HCT116 (cell line): ENCODE data around the gene PAGR1. TPM values are rescaled to one million over a fixed set of nuclear protein-coding genes. Genes with fewer than 3 reads are reported as not detected.

ENCODE experiments used
- ATAC-seq: fragments of 200-7000 bp; cut with Tn5 transposase; 2 replicates; pipeline ENCODE4 v1.9.1; 2020; ENCODE audit warnings: mild to moderate bottlenecking, moderate library complexity
- BruUV-seq: library from RNA; stranded (reverse); fragments of 400-500 nt; replicated peaks from 2 replicates; lab custom pipeline; 2021; lab: Mats Ljungman, UMichigan
- CTCF ChIA-PET: fragments of 300-600 bp; sonication (Branson Sonifier 250); formaldehyde crosslinking; loops from one replicate; lab custom pipeline; 2021; ENCODE audit warnings: antibody characterized with exemption; lab: Charles Lee
- POLR2A ChIA-PET: fragments of 300-600, 350-600 bp; sonication (Branson Sonifier 250); formaldehyde crosslinking; loops from one replicate; lab custom pipeline; 2021; ENCODE audit warnings: antibody characterized with exemption; lab: Charles Lee
- RAD21 ChIA-PET, 2 experiments: fragments of 300-600 bp; sonication (Branson Sonifier 250); formaldehyde crosslinking; loops; one replicate each; lab custom pipeline; 2023; ENCODE audit warnings: low total read pairs in 2 of 2; ENCODE audit not compliant: uncharacterized antibody in 2 of 2, unreplicated experiment in 2 of 2, low non-redundant PET in 1 of 2; lab: Charles Lee
- DNase-seq: peaks from one replicate; pipeline ENCODE4 v3.0.0-alpha.2; 2010; ENCODE audit warnings: low read depth, low spot score
- H2AFZ ChIP-seq: fragments of 200-600 bp; shearing (Covaris generic), sonication (generic); 2 replicates; pipeline ENCODE4 v1.6.1; 2017; ENCODE audit warnings: low read depth, mixed run types, mixed read lengths, antibody characterized with exemption, low read length; ENCODE audit not compliant: poor library complexity, severe bottlenecking
- H3K27ac ChIP-seq: 2 replicates; pipeline ENCODE4 v1.5.1; 2012; ENCODE audit warnings: low read depth, low read length
- H3K27me3 ChIP-seq: fragments of 200-600 bp; sonication (generic); 2 replicates; pipeline ENCODE4 v1.6.1; 2016; ENCODE audit warnings: mixed run types, low read length, mixed read lengths; ENCODE audit not compliant: insufficient read depth
- H3K36me3 ChIP-seq, 2 experiments: fragments of 200-500 bp in 1 of 2; fragments of 200-600 bp in 1 of 2; sonication (Bioruptor generic) in 1 of 2; sonication (generic) in 1 of 2; 2 replicates each; pipeline versions ENCODE4 v1.5.1 to v1.6.1; 2014 to 2016; ENCODE audit warnings: low read length in 2 of 2, inconsistent platforms in 1 of 2, mixed read lengths in 1 of 2, mixed run types in 1 of 2; ENCODE audit not compliant: insufficient read depth in 2 of 2, control insufficient read depth in 1 of 2
- H3K4me1 ChIP-seq, 2 experiments: fragments of 200-600 bp in 1 of 2; sonication (generic) in 1 of 2; 2 replicates each; pipeline versions ENCODE4 v1.5.1 to v1.6.1; 2012 to 2017; ENCODE audit warnings: low read length in 2 of 2, inconsistent platforms in 1 of 2, mild to moderate bottlenecking in 1 of 2, mixed read lengths in 1 of 2, mixed run types in 1 of 2, moderate library complexity in 1 of 2; ENCODE audit not compliant: insufficient read depth in 2 of 2, control insufficient read depth in 1 of 2
- H3K4me2 ChIP-seq: fragments of 200-600 bp; sonication (generic); 2 replicates; pipeline ENCODE4 v1.6.1; 2017; ENCODE audit warnings: mixed run types, low read length, mixed read lengths
- H3K4me3 ChIP-seq, 2 experiments: fragments of 200-600 bp in 1 of 2; sonication (generic) in 1 of 2; replicated peaks in 1 of 2; 2 replicates each; pipeline ENCODE4 v1.5.1; 2011 to 2016; ENCODE audit warnings: low read length in 2 of 2, control low read depth in 1 of 2, low read depth in 1 of 2, mild to moderate bottlenecking in 1 of 2, mixed read lengths in 1 of 2, mixed run types in 1 of 2
- H3K79me2 ChIP-seq: fragments of 200-600 bp; sonication (generic); 2 replicates; pipeline ENCODE4 v1.6.1; 2017; ENCODE audit warnings: mild to moderate bottlenecking, mixed run types, low read length, moderate library complexity, mixed read lengths; ENCODE audit not compliant: insufficient read depth
- H3K9ac ChIP-seq: fragments of 200-600 bp; sonication (generic); 2 replicates; pipeline ENCODE4 v1.6.1; 2016; ENCODE audit warnings: low read length, mixed read lengths
- H3K9me2 ChIP-seq: fragments of 200-600 bp; sonication (generic), shearing (Covaris generic); 2 replicates; pipeline ENCODE4 v1.6.1; 2017; ENCODE audit warnings: mixed run types, mild to moderate bottlenecking, moderate library complexity; ENCODE audit not compliant: insufficient read depth
- H3K9me3 ChIP-seq, 2 experiments: fragments of 200-500 bp in 1 of 2; fragments of 200-600 bp in 1 of 2; sonication (Bioruptor generic) in 1 of 2; sonication (generic) in 1 of 2; 2 replicates each; pipeline ENCODE4 v1.6.1; 2014 to 2017; ENCODE audit warnings: low read length in 2 of 2, mixed read lengths in 2 of 2, inconsistent platforms in 1 of 2, low read depth in 1 of 2, mild to moderate bottlenecking in 1 of 2, mixed run types in 1 of 2, moderate library complexity in 1 of 2; ENCODE audit not compliant: control insufficient read depth in 1 of 2, insufficient read depth in 1 of 2
- H4K20me1 ChIP-seq: fragments of 200-600 bp; sonication (generic), shearing (Covaris generic); 2 replicates; pipeline ENCODE4 v1.6.1; 2017; ENCODE audit warnings: mixed run types, mild to moderate bottlenecking, moderate library complexity; ENCODE audit not compliant: insufficient read depth
- CBX3 ChIP-seq: IDR thresholded peaks from 2 replicates; pipeline ENCODE4 v1.6.1; 2012; ENCODE audit warnings: low read depth
- CEBPB ChIP-seq: IDR thresholded peaks from 2 replicates; pipeline ENCODE4 v1.6.1; 2012; ENCODE audit warnings: low read depth
- CTCF ChIP-seq, 3 experiments: fragments of 200-600 bp in 1 of 3; sonication (generic) in 1 of 3; IDR thresholded peaks in 2 of 3; conservative IDR thresholded peaks in 1 of 3; 2 replicates each; pipeline ENCODE4 v1.5.1; 2012 to 2017; ENCODE audit warnings: low read depth in 2 of 3, low read length in 2 of 3, antibody characterized with exemption in 1 of 3, borderline replicate concordance in 1 of 3, control low read depth in 1 of 3, mild to moderate bottlenecking in 1 of 3, mixed read lengths in 1 of 3, mixed run types in 1 of 3, moderate library complexity in 1 of 3; ENCODE audit not compliant: insufficient read depth in 1 of 3
- EGR1 ChIP-seq: IDR thresholded peaks from 2 replicates; pipeline ENCODE4 v1.6.1; 2012; ENCODE audit warnings: low read depth
- EZH2 ChIP-seq: fragments of 200-600 bp; sonication (generic); IDR thresholded peaks from 2 replicates; pipeline ENCODE4 v1.6.1; 2017; ENCODE audit warnings: antibody characterized with exemption, mixed run types
- FOSL1 ChIP-seq: IDR thresholded peaks from 2 replicates; pipeline ENCODE4 v1.6.1; 2012; ENCODE audit warnings: low read depth
- JUND ChIP-seq: IDR thresholded peaks from 2 replicates; pipeline ENCODE4 v1.6.1; 2012
- POLR2AphosphoS5 ChIP-seq: IDR thresholded peaks from 2 replicates; pipeline ENCODE4 v1.6.1; 2011; ENCODE audit warnings: mild to moderate bottlenecking, low read depth, low read length, moderate library complexity
- RAD21 ChIP-seq: IDR thresholded peaks from 2 replicates; pipeline ENCODE4 v1.6.1; 2012; ENCODE audit warnings: low read depth, mild to moderate bottlenecking
- SIN3A ChIP-seq: IDR thresholded peaks from 2 replicates; pipeline ENCODE4 v1.6.1; 2012; ENCODE audit warnings: low read depth
- ZBTB33 ChIP-seq: IDR thresholded peaks from 2 replicates; pipeline ENCODE4 v1.6.1; 2011; ENCODE audit warnings: mild to moderate bottlenecking, low read length, moderate library complexity; ENCODE audit not compliant: insufficient replicate concordance; ENCODE audit errors: extremely low read depth
- ZNF274 ChIP-seq: fragments of 200-500 bp; sonication (Bioruptor generic); IDR thresholded peaks from 2 replicates; pipeline ENCODE4 v1.6.1; 2014; ENCODE audit warnings: mild to moderate bottlenecking, low read depth, low read length, inconsistent platforms
- intact Hi-C: fragments of 100-400 bp; cut with micrococcal nuclease; formaldehyde crosslinking; loops from 2 replicates; pipeline ENCODE4 v1.10.0; 2022
- total RNA-seq: library from RNA; stranded (reverse); gene quantifications from one replicate; pipeline ENCODE4 v1.2.1, GENCODE V29; 2021; ENCODE audit not compliant: unreplicated experiment
- TF ChIP-seq, protein P1 (sequence below): IDR thresholded peaks from 2 replicates; pipeline ENCODE4 v1.6.1; 2012
- TF ChIP-seq, protein P2 (sequence below): IDR thresholded peaks from 2 replicates; pipeline ENCODE4 v1.6.1; 2012
- TF ChIP-seq, protein P3 (sequence below): IDR thresholded peaks from 2 replicates; pipeline ENCODE4 v1.6.1; 2012; ENCODE audit warnings: low read depth

PAGR1 gene
- total RNA-seq, 1 experiment from 2014 or later = 28.9 TPM

DNA sequence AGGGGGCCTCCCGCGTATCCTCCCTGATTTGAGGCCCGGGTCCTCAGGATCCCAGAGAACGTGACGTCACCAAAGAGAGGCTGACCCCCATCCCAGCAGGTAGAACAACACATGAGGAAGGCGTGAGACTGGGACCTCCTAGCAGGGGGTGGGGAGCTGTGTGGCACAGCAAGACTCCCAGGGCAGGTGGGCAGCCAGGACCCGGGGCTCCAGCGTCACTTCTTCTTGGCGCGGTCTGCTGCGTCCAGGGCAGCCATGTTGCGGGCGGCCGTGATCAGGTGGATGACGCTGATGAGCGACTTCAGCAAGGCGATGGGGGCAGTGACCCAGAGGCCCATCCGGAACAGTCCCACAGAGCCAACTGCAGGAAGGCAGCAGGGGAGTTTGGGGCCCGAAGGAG lies 43.0 kb downstream of the PAGR1 start (continued):
- TF ChIP-seq ZBTB33 (no peak), CEBPB (no peak), CTCF (IDR thresholded peaks at IDR 0.05 in 2 of 3, conservative IDR thresholded peaks at IDR 0.05 in 1 of 3; ENCODE audit: borderline replicate concordance in 1 of 3, insufficient read depth in 1 of 3, low read depth in 2 of 3, low read length in 2 of 3) (no peak), SIN3A (no peak), EZH2 (no peak), FOSL1 (no peak)

DNA sequence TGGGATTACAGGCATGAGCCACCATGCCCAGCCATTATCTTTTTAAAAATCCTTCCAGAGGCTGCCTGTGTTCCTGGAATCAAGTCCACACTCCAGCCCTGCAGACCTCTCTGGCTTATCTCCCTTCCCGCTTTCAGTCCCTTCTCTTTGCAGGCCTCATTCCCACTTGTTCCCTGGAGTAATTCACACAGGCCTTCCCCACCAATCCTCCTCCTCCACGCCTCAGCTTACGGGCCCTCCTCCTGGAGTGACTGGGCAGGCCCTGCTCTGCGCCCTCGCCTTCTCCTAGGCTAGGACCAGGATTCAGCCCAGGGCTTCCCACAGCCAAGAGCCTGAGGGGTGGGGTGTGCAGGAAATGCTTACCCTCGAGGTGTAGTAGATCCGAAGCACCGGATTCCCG lies 44.3 kb downstream of the PAGR1 start:
- H3K9me3 ChIP-seq = no peaks in the 10 kb centered on the region
- no peaks in the 10 kb centered on the region for H3K9me2 ChIP-seq
- POLR2A ChIA-PET = no interaction called here
- no peaks in the 10 kb centered on the region for H3K27me3 ChIP-seq
- no peak overlapping the region for H3K4me2 ChIP-seq
- CTCF ChIA-PET = no interaction called here
- H4K20me1 ChIP-seq = no peaks in the 10 kb centered on the region
- H3K9ac ChIP-seq = no peak overlapping the region
- no peak overlapping the region for H2AFZ ChIP-seq
- RAD21 ChIA-PET = no interaction called here
- no TSS peak for BruUV-seq
- no peak for DNase-seq
- no peak for ATAC-seq
- no peak overlapping the region for H3K4me3 ChIP-seq
- H3K27ac ChIP-seq = no peak overlapping the region
- intact Hi-C loops = loop anchor here (5.0 kb wide), 1 partner anchor 43 kb away; the partner anchor contains the start of gene PAGR1
- peaks cover 20% of the 10 kb centered on the region for H3K79me2 ChIP-seq
- peaks cover 10 to 17% of the 10 kb centered on the region in 2 experiments for H3K36me3 ChIP-seq
- peaks cover 0 to 15% of the 10 kb centered on the region in 2 experiments; a peak in 3 of 4 replicates for H3K4me1 ChIP-seq
- no peak for TF ChIP-seq CTCF (IDR thresholded peaks at IDR 0.05 in 2 of 3, conservative IDR thresholded peaks at IDR 0.05 in 1 of 3; ENCODE audit: borderline replicate concordance in 1 of 3, insufficient read depth in 1 of 3, low read depth in 2 of 3, low read length in 2 of 3)
- TF ChIP-seq CBX3 = no peak
- no peak for TF ChIP-seq EGR1
- TF ChIP-seq, protein P1, sequence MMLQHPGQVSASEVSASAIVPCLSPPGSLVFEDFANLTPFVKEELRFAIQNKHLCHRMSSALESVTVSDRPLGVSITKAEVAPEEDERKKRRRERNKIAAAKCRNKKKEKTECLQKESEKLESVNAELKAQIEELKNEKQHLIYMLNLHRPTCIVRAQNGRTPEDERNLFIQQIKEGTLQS = no peak
- no peak for TF ChIP-seq SIN3A
- TF ChIP-seq ZNF274 = no peak
- TF ChIP-seq, protein P2, sequence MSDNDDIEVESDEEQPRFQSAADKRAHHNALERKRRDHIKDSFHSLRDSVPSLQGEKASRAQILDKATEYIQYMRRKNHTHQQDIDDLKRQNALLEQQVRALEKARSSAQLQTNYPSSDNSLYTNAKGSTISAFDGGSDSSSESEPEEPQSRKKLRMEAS = no peak
- TF ChIP-seq, protein P3, sequence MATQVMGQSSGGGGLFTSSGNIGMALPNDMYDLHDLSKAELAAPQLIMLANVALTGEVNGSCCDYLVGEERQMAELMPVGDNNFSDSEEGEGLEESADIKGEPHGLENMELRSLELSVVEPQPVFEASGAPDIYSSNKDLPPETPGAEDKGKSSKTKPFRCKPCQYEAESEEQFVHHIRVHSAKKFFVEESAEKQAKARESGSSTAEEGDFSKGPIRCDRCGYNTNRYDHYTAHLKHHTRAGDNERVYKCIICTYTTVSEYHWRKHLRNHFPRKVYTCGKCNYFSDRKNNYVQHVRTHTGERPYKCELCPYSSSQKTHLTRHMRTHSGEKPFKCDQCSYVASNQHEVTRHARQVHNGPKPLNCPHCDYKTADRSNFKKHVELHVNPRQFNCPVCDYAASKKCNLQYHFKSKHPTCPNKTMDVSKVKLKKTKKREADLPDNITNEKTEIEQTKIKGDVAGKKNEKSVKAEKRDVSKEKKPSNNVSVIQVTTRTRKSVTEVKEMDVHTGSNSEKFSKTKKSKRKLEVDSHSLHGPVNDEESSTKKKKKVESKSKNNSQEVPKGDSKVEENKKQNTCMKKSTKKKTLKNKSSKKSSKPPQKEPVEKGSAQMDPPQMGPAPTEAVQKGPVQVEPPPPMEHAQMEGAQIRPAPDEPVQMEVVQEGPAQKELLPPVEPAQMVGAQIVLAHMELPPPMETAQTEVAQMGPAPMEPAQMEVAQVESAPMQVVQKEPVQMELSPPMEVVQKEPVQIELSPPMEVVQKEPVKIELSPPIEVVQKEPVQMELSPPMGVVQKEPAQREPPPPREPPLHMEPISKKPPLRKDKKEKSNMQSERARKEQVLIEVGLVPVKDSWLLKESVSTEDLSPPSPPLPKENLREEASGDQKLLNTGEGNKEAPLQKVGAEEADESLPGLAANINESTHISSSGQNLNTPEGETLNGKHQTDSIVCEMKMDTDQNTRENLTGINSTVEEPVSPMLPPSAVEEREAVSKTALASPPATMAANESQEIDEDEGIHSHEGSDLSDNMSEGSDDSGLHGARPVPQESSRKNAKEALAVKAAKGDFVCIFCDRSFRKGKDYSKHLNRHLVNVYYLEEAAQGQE = no peak
- no peak for TF ChIP-seq FOSL1
- no peak for TF ChIP-seq POLR2AphosphoS5
- TF ChIP-seq RAD21 = no peak
- no peak for TF ChIP-seq JUND
